ENCODE measurements around the gene CAPZB.
A peak's percentile ranks its signal among the peaks of the same experiment; 100 is the strongest.

CAPZB gene

DNA sequence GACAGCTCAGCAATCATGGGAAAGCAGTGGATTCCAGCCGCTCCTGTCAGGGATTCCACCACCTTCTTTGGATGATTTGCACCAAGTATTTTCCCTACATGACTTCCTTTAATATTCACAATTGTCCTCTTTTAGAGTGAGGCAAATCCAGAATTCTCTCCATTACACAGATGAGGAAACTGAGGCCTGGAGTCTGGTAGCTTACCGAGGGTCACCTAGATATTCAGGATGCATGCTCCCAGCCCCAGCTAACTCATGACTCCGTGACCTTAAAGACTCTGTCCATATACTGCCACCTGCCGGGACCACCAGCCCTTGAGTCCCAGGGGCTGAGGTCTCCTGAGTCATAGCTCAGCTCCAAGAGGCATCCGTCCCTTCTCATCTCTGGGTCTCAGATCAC lies 80.6 kb downstream of the CAPZB start:
- DNase-seq: no peak

- no peak for DNase-seq
Observed at GRCh38 chr1:19403256-19403655, 82.1 kb downstream of the CAPZB start.

DNA sequence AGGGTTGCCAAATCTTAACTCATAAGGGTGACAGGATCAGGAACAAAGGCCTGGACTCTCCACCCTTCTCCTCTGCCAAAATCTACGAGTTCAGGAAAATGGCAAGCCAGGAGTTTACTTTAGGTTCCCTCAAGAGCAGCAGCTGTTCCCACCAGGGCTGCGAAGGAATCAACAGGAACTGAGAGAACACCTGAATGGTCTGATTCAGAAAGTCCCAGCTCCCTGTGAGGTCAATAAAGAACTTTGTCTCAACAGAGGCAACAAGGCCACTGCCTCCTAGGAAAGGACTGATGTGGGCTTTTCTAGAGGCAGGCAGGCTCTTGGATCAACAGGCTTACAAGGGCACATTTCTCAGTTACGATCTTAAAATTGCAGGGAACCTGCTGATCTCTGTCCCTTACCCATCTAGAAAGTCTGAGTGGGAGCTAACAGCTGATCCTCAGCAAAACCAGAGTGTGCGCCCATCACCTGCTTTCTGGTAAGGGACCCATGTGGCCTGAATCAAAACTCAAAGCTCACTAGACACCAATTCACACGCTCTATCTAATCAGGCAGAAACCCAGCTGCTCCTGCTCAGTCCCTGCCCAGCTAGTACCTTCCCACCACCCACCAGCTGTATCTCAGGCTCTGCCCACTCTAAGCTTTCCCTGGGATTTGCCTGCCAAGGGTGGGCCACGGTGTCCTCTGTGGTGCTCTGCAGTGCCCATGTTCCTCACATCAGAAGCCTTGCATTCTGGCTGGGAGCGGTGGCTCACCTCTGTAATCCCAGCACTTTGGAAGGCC lies 83.1 kb downstream of the CAPZB start:
- DNase-seq: no peak

- no peak for DNase-seq
Observed at GRCh38 chr1:19401535-19401889, 83.8 kb downstream of the CAPZB start.

GRCh38 chr1:19400875-19401534 lies 84.3 kb downstream of the CAPZB start:
- no peak for DNase-seq

DNA sequence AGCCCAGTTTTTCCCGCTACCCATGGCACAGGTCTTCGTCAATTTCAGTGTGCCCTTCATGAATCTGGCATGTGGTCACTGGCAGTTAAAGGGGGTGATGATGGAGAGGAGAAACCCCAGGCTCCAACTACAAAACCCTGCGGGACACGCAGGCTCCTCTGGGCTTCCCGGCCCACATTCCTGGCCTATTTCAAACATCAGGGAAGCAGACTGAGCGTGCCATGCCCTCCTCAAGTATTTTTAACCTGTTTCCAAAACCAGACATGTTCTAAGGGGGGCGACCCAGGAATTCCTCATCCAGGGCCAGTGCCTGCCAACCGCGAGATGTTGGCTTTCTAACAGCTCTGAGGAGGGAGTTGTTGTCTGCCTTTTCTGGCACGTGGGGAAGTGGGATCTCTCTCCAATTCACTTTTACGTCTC lies 85.1 kb downstream of the CAPZB start:
- DNase-seq: no peak

GRCh38 chr1:19398309-19398760 lies 87.0 kb downstream of the CAPZB start:
- DNase-seq: no peak

DNA sequence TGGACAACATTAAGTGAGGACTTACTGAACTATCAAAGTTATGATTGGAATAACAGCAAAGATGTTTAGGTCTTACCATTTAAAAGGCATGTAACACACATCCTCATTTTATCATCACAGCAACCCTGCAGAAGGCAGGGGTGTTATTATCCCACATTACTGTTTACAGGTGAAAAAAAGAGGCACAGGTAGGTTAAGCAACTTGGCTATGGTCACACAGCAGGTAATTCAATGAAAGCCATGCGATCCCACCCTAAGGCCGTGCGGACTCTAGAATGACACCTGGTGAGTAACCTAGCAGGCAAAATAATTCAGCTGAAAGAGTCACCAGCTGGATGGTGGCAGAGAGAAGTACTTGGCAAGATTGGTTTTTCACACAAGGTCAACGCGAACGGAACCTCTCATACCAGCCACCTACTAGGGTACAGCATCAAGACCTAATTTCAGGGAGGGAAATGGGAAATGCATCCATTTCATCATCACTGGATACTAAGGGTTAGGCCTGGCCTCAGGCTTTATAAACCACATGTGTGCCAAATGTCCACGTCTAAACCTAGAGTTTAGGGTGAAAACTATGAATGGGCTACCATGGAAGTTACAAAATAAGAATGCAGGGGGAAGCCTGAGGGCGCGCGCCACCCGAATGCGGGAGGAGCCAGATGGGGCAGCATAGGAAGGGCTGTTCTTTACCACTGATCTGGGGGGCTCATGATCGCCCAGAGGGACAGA lies 88.0 kb downstream of the CAPZB start:
- DNase-seq: no peak

GRCh38 chr1:19396280-19396679 lies 89.1 kb downstream of the CAPZB start:
- no peak for DNase-seq

DNA sequence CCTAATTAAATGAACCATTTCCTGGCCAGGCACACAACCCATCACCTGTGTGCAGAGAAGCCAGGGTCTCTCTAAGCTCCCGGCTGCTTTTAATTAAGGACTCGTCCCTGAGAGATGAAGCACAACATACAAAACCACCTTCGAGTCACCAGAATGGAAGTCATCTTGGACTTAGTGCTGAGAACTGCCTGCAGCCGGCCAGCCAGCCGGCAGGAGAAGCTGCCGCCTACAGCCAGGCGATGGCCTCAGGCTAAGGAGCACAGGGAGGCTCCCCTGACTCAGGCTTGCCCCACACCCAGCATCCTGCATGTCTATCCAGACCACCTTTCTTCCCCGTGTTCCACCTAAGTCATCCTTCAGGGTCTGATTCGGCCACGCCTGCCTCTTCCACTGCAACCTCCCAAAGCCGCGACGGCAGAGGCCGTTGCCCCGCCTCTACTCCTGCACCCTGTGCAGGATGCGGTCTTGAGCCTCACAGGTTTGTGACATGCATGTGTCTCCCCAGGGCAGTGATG lies 89.6 kb downstream of the CAPZB start:
- no peak for DNase-seq

DNA sequence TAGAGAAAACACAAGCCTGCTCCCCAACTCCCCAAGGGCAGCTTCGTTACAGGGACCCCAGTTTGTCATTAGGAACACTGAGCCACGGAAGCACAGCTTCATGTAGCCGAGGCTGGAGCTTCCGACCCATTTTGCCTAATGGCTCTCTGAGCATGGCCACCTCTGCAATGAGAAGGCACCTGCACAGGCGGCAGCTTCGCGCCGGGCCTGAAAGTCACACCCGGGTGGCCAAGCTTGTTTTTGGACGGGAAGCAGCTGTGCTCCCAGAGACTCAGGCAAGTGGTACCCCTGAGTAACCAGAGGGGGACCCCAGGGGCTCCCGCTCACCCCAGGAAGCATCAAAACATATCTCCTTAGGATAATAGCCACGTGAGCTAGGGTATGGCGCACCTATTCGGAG lies 92.3 kb downstream of the CAPZB start:
- DNase-seq: no peak

GRCh38 chr1:19392221-19392620 lies 93.1 kb downstream of the CAPZB start:
- DNase-seq: no peak

DNA sequence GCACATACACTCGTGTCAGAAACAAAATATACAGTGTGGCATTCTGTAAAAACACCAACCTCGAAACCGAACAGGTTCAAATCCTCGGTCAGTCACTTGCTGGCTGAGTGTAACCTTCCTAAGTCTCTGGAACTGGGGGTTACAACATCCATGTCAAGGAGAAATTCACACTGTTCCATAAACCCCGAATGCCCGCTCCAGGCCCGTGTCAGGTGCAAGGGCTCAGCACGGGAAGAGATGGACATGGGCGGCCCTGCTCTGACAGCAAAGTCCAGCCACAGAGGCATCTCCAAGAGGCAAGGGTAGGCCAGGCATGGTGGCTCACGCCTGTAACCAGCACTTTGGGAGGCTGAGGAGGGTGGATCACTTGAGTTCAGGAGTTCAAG lies 93.8 kb downstream of the CAPZB start:
- DNase-seq: peak; percentile 12

- DNase-seq: peak; percentile 80
Observed at GRCh38 chr1:19390901-19391595, 94.3 kb downstream of the CAPZB start.

GRCh38 chr1:19390166-19390850 lies 95.0 kb downstream of the CAPZB start:
- DNase-seq: no peak

GRCh38 chr1:19388980-19389379 lies 96.4 kb downstream of the CAPZB start:
- no peak for DNase-seq

DNA sequence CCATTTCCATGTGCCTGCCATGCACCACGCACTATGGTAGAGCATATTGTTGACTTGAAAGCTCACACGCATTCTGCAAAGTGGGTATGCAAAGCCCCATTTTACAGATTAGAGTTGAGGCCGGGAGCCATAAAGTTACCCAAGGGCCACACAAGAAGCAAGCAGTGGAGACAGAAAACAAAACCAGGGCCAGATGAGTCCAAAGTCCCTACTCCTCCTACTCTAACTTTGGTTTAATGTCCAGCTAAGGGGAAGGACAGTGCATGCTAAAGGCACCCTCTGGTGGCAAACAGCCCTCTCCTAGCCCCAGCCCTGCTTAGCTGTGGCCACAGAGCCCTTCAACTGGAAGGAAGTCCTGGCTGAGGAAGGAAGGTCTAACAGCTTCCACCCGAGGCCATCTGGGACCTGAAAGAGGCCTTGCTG lies 98.3 kb downstream of the CAPZB start:
- no peak for DNase-seq

DNA sequence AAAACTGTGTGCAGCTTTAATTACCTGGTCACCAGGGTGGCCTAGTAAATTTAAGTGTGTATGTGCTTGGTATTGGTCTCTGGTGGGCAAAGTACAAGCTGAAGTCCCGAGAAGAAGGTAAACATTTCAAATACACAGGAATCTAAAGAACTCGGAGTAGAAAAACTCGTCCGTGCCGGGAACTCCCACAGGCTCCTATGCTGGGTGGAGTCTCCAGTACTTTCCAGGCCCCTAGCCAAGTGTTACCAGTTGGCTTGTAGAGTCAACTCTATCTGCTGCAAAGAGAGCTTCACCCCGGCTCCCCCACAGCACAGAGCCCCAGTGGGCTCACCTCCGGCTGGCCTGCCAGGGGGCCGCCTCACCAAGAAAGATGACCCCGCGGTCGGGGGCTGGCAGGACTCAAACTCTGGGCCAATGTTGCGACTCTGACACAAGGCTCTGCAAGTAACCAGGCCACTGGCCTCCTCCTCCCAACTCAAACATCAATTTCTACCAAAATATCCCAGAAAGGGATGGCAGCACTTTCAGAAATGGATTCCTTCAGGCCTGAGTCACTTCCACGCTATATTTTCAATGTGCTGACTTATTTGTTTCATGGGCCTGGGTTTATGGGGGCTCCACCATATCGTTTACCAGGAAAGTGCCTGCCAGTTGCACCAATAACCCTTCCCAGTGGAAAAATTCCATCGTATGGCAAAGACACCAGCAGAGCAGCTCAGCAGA lies 99.3 kb downstream of the CAPZB start:
- no peak for DNase-seq

DNA sequence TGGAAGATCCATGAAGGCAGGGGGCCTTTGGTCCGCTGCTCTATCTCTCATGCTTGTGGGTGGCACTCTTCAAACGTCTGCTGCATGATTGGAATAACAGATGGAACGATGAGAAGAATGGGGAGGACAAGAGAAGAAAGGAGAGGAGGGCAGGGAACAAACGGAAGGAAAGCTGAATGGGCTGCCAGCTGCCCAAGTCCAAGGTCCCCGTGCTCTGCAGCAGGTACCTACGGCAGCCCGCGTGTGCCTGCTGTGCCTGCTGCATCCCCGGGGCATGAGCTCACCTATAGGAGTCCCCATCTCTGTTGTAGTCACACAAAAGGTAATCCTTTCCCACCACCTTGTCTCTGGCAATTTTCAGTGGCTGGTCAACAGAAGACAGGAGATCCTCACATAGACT lies 100.1 kb downstream of the CAPZB start:
- no peak for DNase-seq

GRCh38 chr1:19384772-19385187 lies 100.6 kb downstream of the CAPZB start:
- DNase-seq: no peak

DNA sequence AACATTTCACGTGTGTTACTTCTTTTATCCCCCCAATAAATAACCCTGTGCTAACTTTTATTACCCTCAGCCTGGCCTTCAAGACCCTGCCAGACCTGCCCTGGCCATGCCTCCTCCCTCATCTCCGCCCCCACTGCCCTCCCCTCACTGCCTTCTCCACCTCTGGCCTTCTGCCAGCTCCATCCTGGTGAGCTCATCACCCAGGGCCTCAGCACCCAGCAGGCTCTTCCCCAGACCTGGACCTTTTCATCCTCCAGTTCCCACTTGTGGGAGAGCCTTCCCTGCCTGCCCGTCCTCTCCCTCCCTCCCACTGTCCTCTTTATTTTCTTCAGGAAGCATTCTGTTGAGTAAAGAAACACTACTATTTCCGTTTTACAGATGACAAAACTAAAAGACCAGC lies 101.2 kb downstream of the CAPZB start:
- no peak for DNase-seq

DNA sequence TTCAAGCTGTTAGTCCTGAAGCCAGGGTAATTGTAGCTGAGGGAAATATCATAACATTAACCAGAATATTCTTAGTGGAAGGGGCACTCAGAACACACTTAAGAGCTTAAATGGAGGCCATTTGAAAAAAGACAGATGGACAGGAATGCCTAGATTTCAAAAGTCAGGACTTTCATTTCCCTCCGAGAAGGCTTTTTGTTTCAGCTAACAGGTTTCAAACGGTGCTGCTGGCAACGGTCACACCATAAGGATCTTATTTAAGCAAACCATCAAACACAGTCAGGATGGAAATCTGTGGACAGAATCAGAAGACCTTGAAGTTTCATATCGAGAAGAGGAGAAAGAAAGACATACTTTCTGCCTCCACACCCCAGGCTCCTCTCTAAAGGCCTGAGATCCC lies 103.1 kb downstream of the CAPZB start:
- DNase-seq: no peak
